Transverse colon (tissue), 4 donors: ENCODE measurements around the gene LRRN4CL. TPM values are rescaled to one million over a fixed set of nuclear protein-coding genes. Genes with fewer than 3 reads are reported as not detected.

ENCODE experiments used
- DNase-seq: peaks from one replicate; pipeline ENCODE4 v3.0.0-alpha.2; 2019
- H3K27ac ChIP-seq, 4 donors: fragments of 200-600 bp; sonication (generic); 2 replicates each; pipeline ENCODE4 v1.5.1; 2016 to 2018; ENCODE audit warnings: inconsistent platforms in 4 of 4
- H3K27me3 ChIP-seq: fragments of 200-600 bp; sonication (generic); 2 replicates; pipeline ENCODE4 v1.5.1; 2017; ENCODE audit warnings: inconsistent platforms
- H3K36me3 ChIP-seq, 4 donors: fragments of 200-600 bp; sonication (generic); 2 replicates each; pipeline ENCODE4 v1.5.1; 2017 to 2019; ENCODE audit warnings: inconsistent platforms in 4 of 4
- H3K4me1 ChIP-seq, 4 donors: fragments of 200-600 bp; sonication (generic); 2 replicates each; pipeline ENCODE4 v1.5.1; 2017 to 2020; ENCODE audit warnings: inconsistent platforms in 4 of 4
- H3K4me3 ChIP-seq, 4 donors: fragments of 200-600 bp; sonication (generic); 1 replicate in 1 of 4; 2 replicates in 3 of 4; pipeline versions ENCODE4 v1.5.1 to v1.6.1; 2017 to 2019; ENCODE audit warnings: inconsistent platforms in 4 of 4
- H3K9me3 ChIP-seq, 2 donors: fragments of 200-600 bp; sonication (generic); 2 replicates each; pipeline ENCODE4 v1.5.1; 2017 to 2019; ENCODE audit warnings: inconsistent platforms in 2 of 2
- CTCF ChIP-seq, 5 experiments: fragments of 200-600 bp in 3 of 5; fragments of 450-650 bp in 2 of 5; sonication (generic) in 3 of 5; IDR thresholded peaks; 1 replicate in 2 of 5; 2 replicates in 3 of 5; pipeline ENCODE4 v1.5.1; 2016 to 2017; ENCODE audit warnings: antibody characterized with exemption in 5 of 5, inconsistent platforms in 3 of 5, mild to moderate bottlenecking in 2 of 5, moderate library complexity in 1 of 5
- EP300 ChIP-seq: sonication (generic); formaldehyde crosslinking; IDR thresholded peaks from one replicate; pipeline ENCODE4 v1.6.1; 2017; ENCODE audit warnings: antibody characterized with exemption, low read depth
- POLR2A ChIP-seq: fragments of 450-650 bp; IDR thresholded peaks from one replicate; pipeline ENCODE4 v1.6.1; 2016; ENCODE audit warnings: antibody characterized with exemption, mild to moderate bottlenecking, moderate library complexity
- POLR2AphosphoS5 ChIP-seq, 3 donors: sonication (generic); formaldehyde crosslinking; IDR thresholded peaks; one replicate each; pipeline ENCODE4 v1.6.1; 2016; ENCODE audit warnings: antibody characterized with exemption in 3 of 3
- WGBS, 2 donors: methylation state at CpG; one replicate each; pipeline ENCODE4 v1.1.5; 2018; ENCODE audit warnings: low coverage in 1 of 2; 5-methylcytosine and 5-hydroxymethylcytosine counted together
- in situ Hi-C, 4 donors: fragments of 200-750 bp; cut with MboI; loops; one replicate each; pipeline versions ENCODE4 v1.15.0 to v1.15.1; 2017; ENCODE audit warnings: low sequenced_read_pairs in 3 of 4, low pct_ligation_motif_present in 1 of 4, low pct_unique_long_range_greater_than_20kb in 1 of 4
- intact Hi-C: fragments of 100-400 bp; cut with DNase I; formaldehyde crosslinking; loops from one replicate; pipeline ENCODE4 v1.15.1; 2023; ENCODE audit warnings: low total_unique reads
- total RNA-seq, 4 donors: library from RNA; depleted of rRNA; stranded (reverse); fragments of >200 nt; gene quantifications; one replicate each; pipeline ENCODE4 v1.1.0, GENCODE V29; 2016

Gene LRRN4CL
- total RNA-seq, 4 donors from 2014 or later = 8.2 to 24.7 (median 9.0) TPM

GRCh38 chr11:62719302-62719978, 30.1 kb upstream of the LRRN4CL start:
- 69 to 88% methylated on average over 1 to 2 of the region's 2 CpGs for whole genome bisulfite sequencing, 2 donors
- peaks cover 2 to 85% (median 46%) of the 10 kb centered on the region in 4 donors for H3K36me3 ChIP-seq
- H3K9me3 ChIP-seq = no peaks in the 10 kb centered on the region
- no peak for DNase-seq
- peaks cover 6 to 19% (median 8%) of the 10 kb centered on the region in 4 donors for H3K4me1 ChIP-seq
- in situ Hi-C loops = no loop called here
- no peak overlapping the region for H3K4me3 ChIP-seq
- intact Hi-C loops = no loop called here
- no peak for TF ChIP-seq CTCF (IDR thresholded peaks at IDR 0.05)
- no peak for TF ChIP-seq POLR2A
- TF ChIP-seq EP300 = no peak
- TF ChIP-seq POLR2AphosphoS5 (IDR thresholded peaks at IDR 0.05) = no peak
- H3K27me3 ChIP-seq = no peaks in the 10 kb centered on the region
- H3K27ac ChIP-seq = no peak overlapping the region

DNA sequence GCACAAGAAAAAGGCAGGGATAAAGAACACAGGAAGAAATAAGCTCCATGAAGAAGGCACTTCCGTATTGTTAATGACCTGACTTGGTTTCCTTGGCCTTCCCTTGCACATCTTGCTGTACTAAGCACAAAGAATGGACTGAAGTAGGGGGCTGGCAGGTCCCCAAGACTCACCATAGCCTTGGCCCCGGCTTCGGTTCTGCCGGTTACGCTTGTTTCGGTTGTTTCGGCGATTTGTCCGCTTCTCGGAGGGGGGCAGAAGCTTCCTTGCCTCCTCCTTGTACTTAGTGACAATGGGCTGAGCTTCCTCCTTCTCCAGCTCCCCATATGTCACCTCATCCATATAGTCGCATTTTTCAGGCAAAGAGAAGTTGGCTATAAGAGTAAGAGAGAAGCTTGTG, 27.5 kb upstream of the LRRN4CL start:
- 90 to 91% methylated on average over 5 to 11 of the region's 11 CpGs for WGBS, 2 donors
- DNase-seq = no peak
- no peak overlapping the region for H3K4me3 ChIP-seq
- intact Hi-C loops = no loop called here
- in situ Hi-C loops = no loop called here
- no peak overlapping the region for H3K27ac ChIP-seq
- H3K27me3 ChIP-seq = no peaks in the 10 kb centered on the region
- H3K4me1 ChIP-seq = peaks cover 0 to 23% (median 5%) of the 10 kb centered on the region in 4 donors
- TF ChIP-seq POLR2A = no peak
- no peak for TF ChIP-seq POLR2AphosphoS5 (IDR thresholded peaks at IDR 0.05)
- TF ChIP-seq EP300 = no peak
- TF ChIP-seq CTCF (IDR thresholded peaks at IDR 0.05) = no peak
- no peaks in the 10 kb centered on the region for H3K9me3 ChIP-seq
- H3K36me3 ChIP-seq = peaks cover 2 to 80% (median 37%) of the 10 kb centered on the region in 4 donors

- no peak overlapping the region for H3K27ac ChIP-seq
- no peaks in the 10 kb centered on the region for H3K27me3 ChIP-seq
- intact Hi-C loops (no loop called here), in situ Hi-C loops (no loop called here)
- H3K36me3 ChIP-seq = peaks cover 0 to 77% (median 34%) of the 10 kb centered on the region in 4 donors
- no peak overlapping the region for H3K4me3 ChIP-seq
- no peak for DNase-seq
- TF ChIP-seq CTCF (IDR thresholded peaks at IDR 0.05) (no peak), POLR2AphosphoS5 (IDR thresholded peaks at IDR 0.05) (no peak), POLR2A (no peak), EP300 (no peak)
- no peaks in the 10 kb centered on the region for H3K9me3 ChIP-seq
- WGBS, 2 donors = 79 to 91% methylated on average over 5 of the region's 5 CpGs
- peaks cover 0 to 23% (median 5%) of the 10 kb centered on the region in 4 donors for H3K4me1 ChIP-seq
These were observed 26.9 kb upstream of the LRRN4CL start for GRCh38 chr11:62716206-62716605.

DNA sequence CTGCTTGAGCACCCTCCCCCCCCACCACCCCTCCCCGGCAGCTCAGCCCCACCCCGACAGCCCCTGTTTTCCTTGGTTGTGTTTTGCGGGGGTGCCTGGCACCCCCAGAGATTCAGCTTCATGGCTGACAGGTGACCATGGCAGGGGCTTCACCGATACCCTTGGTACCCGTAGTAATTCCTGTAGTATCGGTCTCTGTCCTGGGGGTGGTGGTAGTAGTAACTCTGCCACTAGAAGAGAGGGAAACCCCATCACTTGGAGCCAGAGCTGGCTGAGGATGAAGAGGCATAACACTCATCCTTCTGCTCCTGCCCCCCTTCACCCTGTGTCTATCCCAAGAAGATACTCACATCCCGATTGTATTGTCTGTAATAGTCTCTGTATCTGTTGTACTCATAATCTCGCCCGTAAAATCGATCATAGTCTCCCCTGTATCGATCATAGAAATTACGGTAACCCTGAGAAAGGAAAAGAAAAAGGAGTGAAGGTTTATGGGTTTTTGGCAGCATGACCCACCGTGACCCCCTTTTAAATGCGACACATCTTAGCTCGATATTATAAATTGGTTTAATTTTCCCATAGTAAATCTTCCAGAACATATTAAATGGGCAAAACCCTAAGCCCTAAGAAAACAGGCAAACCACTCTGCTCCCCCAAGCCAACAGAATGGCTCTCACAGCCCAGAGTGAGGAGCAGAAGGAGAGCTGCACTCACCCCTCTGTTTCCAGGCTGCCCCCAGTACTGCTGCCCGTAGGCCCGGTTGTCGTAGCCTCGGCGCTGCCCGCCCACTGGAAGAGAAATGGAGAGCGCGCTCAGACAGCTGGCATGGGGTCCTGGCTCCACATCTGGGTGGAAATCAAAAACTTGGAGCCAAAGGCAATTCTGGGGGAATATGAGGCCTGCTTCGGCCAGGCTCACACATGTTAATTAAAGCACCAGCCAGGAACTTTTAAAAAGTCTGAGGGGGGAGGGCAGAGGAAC, 26.1 kb upstream of the LRRN4CL start:
- Histone ChIP-seq H3K4me3 (no peak overlapping the region), H3K27me3 (no peaks in the 10 kb centered on the region), H3K36me3 (peaks cover 0 to 73% (median 30%) of the 10 kb centered on the region in 4 donors), H3K4me1 (peaks cover 0 to 27% (median 7%) of the 10 kb centered on the region in 4 donors), H3K9me3 (no peaks in the 10 kb centered on the region), H3K27ac (no peak overlapping the region)
- intact Hi-C loops (no loop called here), in situ Hi-C loops (no loop called here)
- 87 to 90% methylated on average over 13 to 24 of the region's 24 CpGs for WGBS, 2 donors
- no peak for DNase-seq
- no peak for TF ChIP-seq POLR2A
- no peak for TF ChIP-seq CTCF (IDR thresholded peaks at IDR 0.05)
